GM12878 (cell line): ENCODE results near the gene TMEM98. TPM values are rescaled to one million over a fixed set of nuclear protein-coding genes. Genes with fewer than 3 reads are reported as not detected.

ENCODE experiments used
- ATAC-seq: fragments of 200-7000 bp; cut with Tn5 transposase; 3 replicates; pipeline ENCODE4 v1.9.1; 2020; ENCODE audit warnings: mild to moderate bottlenecking, moderate library complexity
- BruUV-seq: library from RNA; stranded (reverse); fragments of 400-500 nt; replicated peaks from 2 replicates; lab custom pipeline; 2021; lab: Mats Ljungman, UMichigan
- CTCF ChIA-PET: fragments of 300-600 bp; sonication (Branson Sonifier 250); formaldehyde crosslinking; extraction: SDS; loops from one replicate; lab custom pipeline; 2021; ENCODE audit warnings: inconsistent platforms; lab: Yijun Ruan, JAX
- POLR2A ChIA-PET: fragments of 350-600 bp; formaldehyde crosslinking; extraction: SDS; loops from one replicate; lab custom pipeline; 2021; ENCODE audit warnings: inconsistent platforms; lab: Charles Lee
- RAD21 ChIA-PET: fragments of 300-600 bp; sonication (Branson Sonifier 250); formaldehyde crosslinking; loops from one replicate; lab custom pipeline; 2023; ENCODE audit warnings: antibody characterized with exemption; ENCODE audit not compliant: unreplicated experiment; lab: Charles Lee
- SMC1A ChIA-PET: fragments of 300-600 bp; sonication (Branson Sonifier 250); formaldehyde crosslinking; loops from one replicate; lab custom pipeline; 2023; ENCODE audit not compliant: unreplicated experiment, uncharacterized antibody; lab: Charles Lee
- DNase-seq: peaks from one replicate; pipeline ENCODE4 v3.0.0-alpha.2; 2011; ENCODE audit warnings: low read depth, low spot score
- FAIRE-seq: peaks from 3 replicates; lab custom pipeline; 2011; peaks lifted over from hg19 to GRCh38; lab: Jason Lieb, UNC
- H2AFZ ChIP-seq: 2 replicates; pipeline ENCODE4 v1.6.0; 2011; ENCODE audit warnings: low read depth, low read length, control low read depth; ENCODE audit not compliant: control insufficient read depth
- H3K27ac ChIP-seq: 2 replicates; pipeline ENCODE4 v1.5.1; 2011; ENCODE audit warnings: control low read depth; ENCODE audit not compliant: control insufficient read depth, insufficient read depth
- H3K27me3 ChIP-seq, 2 experiments: replicated peaks in 1 of 2; 2 replicates each; pipeline versions ENCODE4 v1.6.0 to v1.6.1; 2011; ENCODE audit warnings: low read length in 1 of 2; ENCODE audit not compliant: control insufficient read depth in 2 of 2, insufficient read depth in 2 of 2
- H3K36me3 ChIP-seq, 2 experiments: 2 replicates each; pipeline ENCODE4 v1.5.1; 2011; ENCODE audit warnings: low read length in 1 of 2; ENCODE audit not compliant: control insufficient read depth in 2 of 2, insufficient read depth in 2 of 2
- H3K4me1 ChIP-seq: 2 replicates; pipeline ENCODE4 v1.6.1; 2011; ENCODE audit warnings: mild to moderate bottlenecking, low read length, moderate library complexity, mixed read lengths; ENCODE audit not compliant: control insufficient read depth, insufficient read depth
- H3K4me2 ChIP-seq: 2 replicates; pipeline ENCODE4 v1.6.0; 2011; ENCODE audit warnings: control low read depth; ENCODE audit not compliant: control insufficient read depth, insufficient read depth
- H3K4me3 ChIP-seq: fragments of 200-600 bp; sonication (generic); 2 replicates; pipeline ENCODE4 v1.5.1; 2016
- H3K79me2 ChIP-seq: 2 replicates; pipeline ENCODE4 v1.6.0; 2011; ENCODE audit warnings: low read length; ENCODE audit not compliant: control insufficient read depth, insufficient read depth
- H3K9ac ChIP-seq: 2 replicates; pipeline ENCODE4 v1.8.0; 2011; ENCODE audit warnings: low read length, control low read depth, mixed read lengths; ENCODE audit not compliant: control insufficient read depth, insufficient read depth
- H3K9me3 ChIP-seq: replicated peaks from 3 replicates; pipeline ENCODE4 v1.5.1; 2011; ENCODE audit warnings: mild to moderate bottlenecking, low read length; ENCODE audit not compliant: control insufficient read depth, insufficient read depth
- H4K20me1 ChIP-seq: 2 replicates; pipeline ENCODE4 v1.6.0; 2011; ENCODE audit not compliant: control insufficient read depth, insufficient read depth
- BHLHE40 ChIP-seq, 2 experiments: fragments of 450-650 bp in 1 of 2; IDR thresholded peaks; 2 replicates each; pipeline ENCODE4 v1.6.1; 2011 to 2017; ENCODE audit warnings: low read depth in 2 of 2, borderline replicate concordance in 1 of 2, improper control_type of control experiment in 1 of 2, low read length in 1 of 2, mild to moderate bottlenecking in 1 of 2
- GABPA ChIP-seq: IDR thresholded peaks from 2 replicates; pipeline ENCODE4 v1.6.1; 2014; ENCODE audit warnings: antibody characterized with exemption, low read depth, mild to moderate bottlenecking, inconsistent platforms
- HCFC1 ChIP-seq: fragments of 150-350 bp; IDR thresholded peaks from 2 replicates; pipeline ENCODE4 v1.6.1; 2014; ENCODE audit warnings: low read length
- MEF2B ChIP-seq: fragments of 450-650 bp; IDR thresholded peaks from 2 replicates; pipeline ENCODE4 v1.6.1; 2018; ENCODE audit warnings: mild to moderate bottlenecking, moderate library complexity; ENCODE audit not compliant: partially characterized antibody, poor library complexity, severe bottlenecking
- NR2C2 ChIP-seq: IDR thresholded peaks from 2 replicates; pipeline ENCODE4 v1.6.1; 2011; ENCODE audit warnings: borderline replicate concordance, low read depth; ENCODE audit not compliant: control insufficient read depth, insufficient read length
- RAD51 ChIP-seq: fragments of 450-650 bp; IDR thresholded peaks from 2 replicates; pipeline ENCODE4 v1.6.1; 2016; ENCODE audit warnings: moderate library complexity, mild to moderate bottlenecking, inconsistent platforms
- YBX1 ChIP-seq: fragments of 450-650 bp; IDR thresholded peaks from 2 replicates; pipeline ENCODE4 v1.6.1; 2016; ENCODE audit warnings: antibody characterized with exemption
- ZNF274 ChIP-seq: IDR thresholded peaks from one replicate; pipeline ENCODE4 v1.8.0; 2011; ENCODE audit not compliant: insufficient read length, insufficient read depth
- WGBS: methylation state at CpG from one replicate; pipeline ENCODE4 v1.1.6; 2016; ENCODE audit warnings: low lambda C conversion rate; ENCODE audit not compliant: insufficient replicate concordance, insufficient coverage; ENCODE audit errors: missing lambda C conversion rate; 5-methylcytosine and 5-hydroxymethylcytosine counted together
- in situ Hi-C: fragments of 300-500 bp; cut with MboI; formaldehyde crosslinking; loops from 9 replicates; pipeline ENCODE4 v1.14.3; 2018; ENCODE audit warnings: mixed read lengths
- intact Hi-C: fragments of 100-400 bp; cut with micrococcal nuclease; formaldehyde crosslinking; loops from one replicate; pipeline ENCODE4 v1.14.2; 2022; ENCODE audit not compliant: unreplicated experiment
- polyA plus RNA-seq, 11 experiments: library from polyadenylated mRNA; depleted of rRNA in 4 of 11; unstranded in 6 of 11; stranded (reverse) in 5 of 11; fragments of >200 nt; fragmentation: Nextera tagmentation in 4 of 11; fragmentation: Illumina TruSeq in 1 of 11; extraction: Ambion mirVana in 4 of 11; extraction: Trizol in 1 of 11; gene quantifications; 1 replicate in 1 of 11; 2 replicates in 10 of 11; pipeline versions ENCODE4 v1.2.1 to v1.2.3, GENCODE V29; 2011 to 2016; ENCODE audit warnings: inconsistent platforms in 2 of 11, missing spikeins in 2 of 11, low read depth in 1 of 11
- total RNA-seq, 4 experiments: library from RNA; depleted of rRNA in 3 of 4; stranded (reverse); fragments of >200 nt in 3 of 4; fragmentation: Illumina TruSeq in 1 of 4; extraction: Trizol in 1 of 4; gene quantifications; 2 replicates each; pipeline versions ENCODE4 v1.2.1 to v1.2.3, GENCODE V29; 2013 to 2021
- TF ChIP-seq, protein P1 (sequence below): fragments of 450-650 bp; IDR thresholded peaks from 2 replicates; pipeline ENCODE4 v1.6.1; 2016; ENCODE audit warnings: mild to moderate bottlenecking
- TF ChIP-seq, protein P2 (sequence below): IDR thresholded peaks from 2 replicates; pipeline ENCODE4 v1.6.1; 2012; ENCODE audit warnings: low read depth, low read length, improper control_type of control experiment

Gene TMEM98
- total and polyA plus RNA-seq, 10 of the 15 experiments (the other 5 are each of a cell fraction or from before 2014, with no cell fraction given), result 0.04 to 0.73 (median 0.13) TPM; not detected in 3

DNA sequence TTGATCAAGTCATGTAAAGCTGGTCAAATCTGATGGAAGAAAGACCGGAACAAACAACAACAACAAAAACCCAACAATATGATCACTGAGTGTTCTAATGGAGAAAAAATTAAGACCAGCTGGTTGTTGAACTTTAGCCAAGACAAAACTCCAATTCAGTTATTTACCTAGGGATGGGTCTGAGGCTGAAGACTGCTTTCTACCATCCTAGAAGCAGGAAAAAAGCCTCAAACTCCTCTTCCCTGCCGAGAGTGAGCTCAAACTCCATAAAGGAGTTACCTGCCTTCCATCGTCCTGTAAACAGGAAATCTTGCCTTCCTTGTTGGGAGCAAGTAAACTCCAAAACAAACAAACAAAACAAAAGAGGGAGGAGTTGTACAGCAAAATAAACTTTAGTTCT, 23.1 kb upstream of the TMEM98 start:
- Histone ChIP-seq H3K79me2 (no peaks in the 10 kb centered on the region), H3K4me2 (no peak overlapping the region), H3K4me1 (peaks cover 8% of the 10 kb centered on the region), H3K9ac (no peak overlapping the region), H4K20me1 (no peaks in the 10 kb centered on the region), H3K4me3 (no peak overlapping the region), H3K9me3 (no peaks in the 10 kb centered on the region), H2AFZ (no peak overlapping the region), H3K27ac (no peak overlapping the region), H3K36me3 (no peaks in the 10 kb centered on the region), H3K27me3 (no peaks in the 10 kb centered on the region)
- ChIA-PET POLR2A (interaction anchor here (1.6 kb wide), 1 partner anchor 9 kb away, joined by 3 read pairs; a partner anchor contains a TSS), SMC1A (interaction anchor here (0.6 to 13.9 kb wide), 5 partner anchors 9 to 123 kb away, joined by 3 to 137 read pairs (median 5); partner anchors contain the start of gene MYO1D), CTCF (interaction anchor here (0.8 to 12.1 kb wide), 7 partner anchors 9 to 246 kb away, joined by 3 to 206 read pairs (median 6); partner anchors contain the start of gene MYO1D), RAD21 (interaction anchor here (1.0 to 1.9 kb wide), 3 partner anchors 24 to 122 kb away, joined by 4 to 6 read pairs (median 6); no protein-coding TSS in a partner anchor)
- intact Hi-C loops (no loop called here), in situ Hi-C loops (loop anchor here (25.0 kb wide), 1 partner anchor 443 kb away; no protein-coding TSS in a partner anchor)
- no peak for TF ChIP-seq HCFC1
- TF ChIP-seq, protein P1, sequence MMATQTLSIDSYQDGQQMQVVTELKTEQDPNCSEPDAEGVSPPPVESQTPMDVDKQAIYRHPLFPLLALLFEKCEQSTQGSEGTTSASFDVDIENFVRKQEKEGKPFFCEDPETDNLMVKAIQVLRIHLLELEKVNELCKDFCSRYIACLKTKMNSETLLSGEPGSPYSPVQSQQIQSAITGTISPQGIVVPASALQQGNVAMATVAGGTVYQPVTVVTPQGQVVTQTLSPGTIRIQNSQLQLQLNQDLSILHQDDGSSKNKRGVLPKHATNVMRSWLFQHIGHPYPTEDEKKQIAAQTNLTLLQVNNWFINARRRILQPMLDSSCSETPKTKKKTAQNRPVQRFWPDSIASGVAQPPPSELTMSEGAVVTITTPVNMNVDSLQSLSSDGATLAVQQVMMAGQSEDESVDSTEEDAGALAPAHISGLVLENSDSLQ, result no peak
- TF ChIP-seq BHLHE40 (IDR thresholded peaks at IDR 0.05; ENCODE audit: borderline replicate concordance in 1 of 2, low read depth in 2 of 2, low read length in 1 of 2), result no peak
- TF ChIP-seq NR2C2, result no peak
- TF ChIP-seq GABPA, result no peak
- no peak for TF ChIP-seq RAD51
- TF ChIP-seq, protein P2, sequence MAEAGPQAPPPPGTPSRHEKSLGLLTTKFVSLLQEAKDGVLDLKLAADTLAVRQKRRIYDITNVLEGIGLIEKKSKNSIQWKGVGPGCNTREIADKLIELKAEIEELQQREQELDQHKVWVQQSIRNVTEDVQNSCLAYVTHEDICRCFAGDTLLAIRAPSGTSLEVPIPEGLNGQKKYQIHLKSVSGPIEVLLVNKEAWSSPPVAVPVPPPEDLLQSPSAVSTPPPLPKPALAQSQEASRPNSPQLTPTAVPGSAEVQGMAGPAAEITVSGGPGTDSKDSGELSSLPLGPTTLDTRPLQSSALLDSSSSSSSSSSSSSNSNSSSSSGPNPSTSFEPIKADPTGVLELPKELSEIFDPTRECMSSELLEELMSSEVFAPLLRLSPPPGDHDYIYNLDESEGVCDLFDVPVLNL, result no peak
- TF ChIP-seq ZNF274, result no peak
- no peak for TF ChIP-seq YBX1
- no peak for TF ChIP-seq MEF2B
- no peak for ATAC-seq
- no peak for DNase-seq
- 46% methylated on average over 3 of the region's 3 CpGs for WGBS
- no peak for FAIRE-seq
- BruUV-seq, result no TSS peak
